Lung (tissue), 16 donors: ENCODE measurements around the gene GABPB2. TPM values are rescaled to one million over a fixed set of nuclear protein-coding genes. Genes with fewer than 3 reads are reported as not detected.

ENCODE experiments used
- ATAC-seq: fragments of 200-7000 bp; cut with Tn5 transposase; one replicate; pipeline ENCODE4 v1.9.1; 2020; ENCODE audit warnings: moderate number of reproducible peaks; ENCODE audit not compliant: insufficient read depth, low FRiP score
- DNase-seq, 3 donors: peaks; one replicate each; pipeline ENCODE4 v3.0.0-alpha.2; 2013 to 2017
- H3K27ac ChIP-seq, 2 donors: one replicate each; pipeline ENCODE4 v1.5.1; 2013; ENCODE audit warnings: mild to moderate bottlenecking in 2 of 2, moderate library complexity in 2 of 2, control low read depth in 1 of 2, inconsistent platforms in 1 of 2, low read depth in 1 of 2, low read length in 1 of 2
- H3K27me3 ChIP-seq, 3 donors: one replicate each; pipeline ENCODE4 v1.5.1; 2013; ENCODE audit warnings: low read length in 2 of 3; ENCODE audit not compliant: control insufficient read depth in 3 of 3, insufficient read depth in 3 of 3
- H3K36me3 ChIP-seq, 4 donors: one replicate each; pipeline ENCODE4 v1.5.1; 2013; ENCODE audit warnings: low read length in 4 of 4, mild to moderate bottlenecking in 1 of 4, moderate library complexity in 1 of 4; ENCODE audit not compliant: control insufficient read depth in 4 of 4, insufficient read depth in 4 of 4
- H3K4me1 ChIP-seq, 5 donors: one replicate each; pipeline ENCODE4 v1.5.1; 2013; ENCODE audit warnings: low read length in 5 of 5, mild to moderate bottlenecking in 2 of 5, moderate library complexity in 1 of 5; ENCODE audit not compliant: control insufficient read depth in 5 of 5, insufficient read depth in 5 of 5
- H3K4me3 ChIP-seq: one replicate; pipeline ENCODE4 v1.5.1; 2013; ENCODE audit warnings: mild to moderate bottlenecking, control low read depth, moderate library complexity
- H3K9ac ChIP-seq, 2 donors: one replicate each; pipeline ENCODE4 v1.5.1; 2013; ENCODE audit warnings: low read length in 2 of 2, control low read depth in 1 of 2; ENCODE audit not compliant: insufficient read depth in 1 of 2
- H3K9me3 ChIP-seq, 4 donors: one replicate each; pipeline ENCODE4 v1.5.1; 2013; ENCODE audit warnings: low read length in 3 of 4, mild to moderate bottlenecking in 1 of 4, moderate library complexity in 1 of 4; ENCODE audit not compliant: control insufficient read depth in 4 of 4, insufficient read depth in 3 of 4
- WGBS, 2 donors: extraction: QIAGEN DNeasy Blood & Tissue Kit; methylation state at CpG; one replicate each; pipeline ENCODE4 v1.1.7; 2013; 5-methylcytosine and 5-hydroxymethylcytosine counted together
- long read RNA-seq, 5 donors: transcript quantifications; one replicate each; lab custom pipeline, GENCODE V29; 2026
- polyA plus RNA-seq, 2 donors: library from polyadenylated mRNA; stranded (reverse); fragments of 200-250 nt; gene quantifications; one replicate each; pipeline ENCODE4 v1.2.1, GENCODE V29; 2013
- total RNA-seq, 2 donors: library from RNA; depleted of rRNA in 1 of 2; stranded (reverse); fragments of >200 nt in 1 of 2; gene quantifications; one replicate each; pipeline ENCODE4 v1.2.1, GENCODE V29; 2014 to 2021
- TF ChIP-seq, protein P1 (sequence below): IDR thresholded peaks from 2 replicates; pipeline ENCODE4 v1.5.1; 2012; ENCODE audit warnings: mild to moderate bottlenecking; ENCODE audit errors: control extremely low read depth, extremely low read depth
- donor health status: control.
- donor health status: control.
- donor health status: Bipolar disorder and iron deficiency.
- donor health status: healthy.
- donor health status: DM: yes; HTN: yes; CAD: no.

Gene GABPB2
- total RNA-seq (10 to 100 TPM; 10.5 to 16.0 TPM), polyA plus RNA-seq (1 to 10 TPM; 4.4 to 5.2 TPM)
- long read RNA-seq, donor 1: 0 reads
- long read RNA-seq, donor 2, full-length matches to known transcripts: 1 of 1 reads
- long read RNA-seq, donor 2, partial matches to known transcripts: 0 of 1 reads
- long read RNA-seq, donor 2, other reads (novel, unspliced or antisense): 0 of 1 reads
- long read RNA-seq, donor 3, full-length matches to known transcripts: 1 of 1 reads
- long read RNA-seq, donor 3, partial matches to known transcripts: 0 of 1 reads
- long read RNA-seq, donor 3, other reads (novel, unspliced or antisense): 0 of 1 reads
- long read RNA-seq, donor 4: 0 reads
- long read RNA-seq, donor 5, full-length matches to known transcripts: 3 of 3 reads
- long read RNA-seq, donor 5, partial matches to known transcripts: 0 of 3 reads
- long read RNA-seq, donor 5, other reads (novel, unspliced or antisense): 0 of 3 reads

DNA sequence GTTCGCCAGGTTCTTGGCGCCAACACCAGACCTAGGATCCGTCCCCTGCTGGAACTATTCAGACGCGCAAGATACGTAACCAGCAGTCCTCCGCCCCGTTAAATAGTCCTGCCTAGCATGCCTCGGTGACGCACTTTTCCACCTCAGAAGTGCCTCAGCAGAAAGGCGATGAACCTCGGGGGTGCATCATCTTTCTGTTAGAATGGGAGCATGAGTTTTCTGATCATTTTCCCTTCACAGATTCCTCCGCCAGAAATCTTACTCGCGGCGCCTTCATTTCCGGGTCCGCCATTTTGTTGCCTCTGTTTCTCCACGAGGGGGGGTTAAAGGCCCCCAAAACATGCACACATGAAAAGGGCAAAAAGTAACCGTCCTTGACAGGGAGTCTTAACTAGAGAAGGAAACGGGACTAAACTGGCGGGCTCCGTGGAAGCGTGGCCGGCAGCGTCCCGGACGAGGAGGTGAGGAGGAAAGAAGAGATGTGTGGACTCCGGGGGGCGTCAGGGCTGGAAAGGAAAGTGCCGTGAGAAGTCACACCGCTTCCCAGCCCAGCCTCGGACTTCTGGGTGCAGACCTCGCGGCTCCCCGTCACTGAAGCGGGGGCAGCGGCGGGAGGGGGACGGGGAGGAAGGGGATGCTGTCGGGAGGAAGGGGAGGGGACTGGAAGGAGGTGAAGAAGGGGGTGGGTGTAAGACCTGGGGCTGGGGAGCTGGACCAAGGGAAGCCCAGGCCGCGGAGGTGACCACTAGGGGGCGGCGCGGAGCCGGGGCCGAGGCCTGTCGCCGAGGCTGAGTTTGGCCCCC lies at the start of gene GABPB2:
Gene GABPB2 (plus strand): TSS at position 288 of the 803 bp plus-strand sequence. CDS start 17,429 bp downstream, outside the sequence.
- Histone ChIP-seq H3K4me1 (peaks cover 0 to 10% (median 2%) of the 10 kb centered on the region in 5 donors), H3K9me3 (no peaks in the 10 kb centered on the region), H3K9ac (peak within 1 kb of the TSS; percentile 84 to 92), H3K4me3 (peak within 1 kb of the TSS; percentile 76), H3K27ac (peak within 1 kb of the TSS; percentile 96), H3K27me3 (no peaks in the 10 kb centered on the region), H3K36me3 (peaks cover 0 to 8% (median under 1%) of the 10 kb centered on the region in 4 donors)
- peak; percentile 95 to 98 (median 97) for DNase-seq
- peak; percentile 95 for ATAC-seq
- WGBS, 2 donors: 0 to 1% methylated on average over 48 to 50 of the region's 50 CpGs
- TF ChIP-seq, protein P1, sequence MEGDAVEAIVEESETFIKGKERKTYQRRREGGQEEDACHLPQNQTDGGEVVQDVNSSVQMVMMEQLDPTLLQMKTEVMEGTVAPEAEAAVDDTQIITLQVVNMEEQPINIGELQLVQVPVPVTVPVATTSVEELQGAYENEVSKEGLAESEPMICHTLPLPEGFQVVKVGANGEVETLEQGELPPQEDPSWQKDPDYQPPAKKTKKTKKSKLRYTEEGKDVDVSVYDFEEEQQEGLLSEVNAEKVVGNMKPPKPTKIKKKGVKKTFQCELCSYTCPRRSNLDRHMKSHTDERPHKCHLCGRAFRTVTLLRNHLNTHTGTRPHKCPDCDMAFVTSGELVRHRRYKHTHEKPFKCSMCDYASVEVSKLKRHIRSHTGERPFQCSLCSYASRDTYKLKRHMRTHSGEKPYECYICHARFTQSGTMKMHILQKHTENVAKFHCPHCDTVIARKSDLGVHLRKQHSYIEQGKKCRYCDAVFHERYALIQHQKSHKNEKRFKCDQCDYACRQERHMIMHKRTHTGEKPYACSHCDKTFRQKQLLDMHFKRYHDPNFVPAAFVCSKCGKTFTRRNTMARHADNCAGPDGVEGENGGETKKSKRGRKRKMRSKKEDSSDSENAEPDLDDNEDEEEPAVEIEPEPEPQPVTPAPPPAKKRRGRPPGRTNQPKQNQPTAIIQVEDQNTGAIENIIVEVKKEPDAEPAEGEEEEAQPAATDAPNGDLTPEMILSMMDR: peak; percentile 71

DNA sequence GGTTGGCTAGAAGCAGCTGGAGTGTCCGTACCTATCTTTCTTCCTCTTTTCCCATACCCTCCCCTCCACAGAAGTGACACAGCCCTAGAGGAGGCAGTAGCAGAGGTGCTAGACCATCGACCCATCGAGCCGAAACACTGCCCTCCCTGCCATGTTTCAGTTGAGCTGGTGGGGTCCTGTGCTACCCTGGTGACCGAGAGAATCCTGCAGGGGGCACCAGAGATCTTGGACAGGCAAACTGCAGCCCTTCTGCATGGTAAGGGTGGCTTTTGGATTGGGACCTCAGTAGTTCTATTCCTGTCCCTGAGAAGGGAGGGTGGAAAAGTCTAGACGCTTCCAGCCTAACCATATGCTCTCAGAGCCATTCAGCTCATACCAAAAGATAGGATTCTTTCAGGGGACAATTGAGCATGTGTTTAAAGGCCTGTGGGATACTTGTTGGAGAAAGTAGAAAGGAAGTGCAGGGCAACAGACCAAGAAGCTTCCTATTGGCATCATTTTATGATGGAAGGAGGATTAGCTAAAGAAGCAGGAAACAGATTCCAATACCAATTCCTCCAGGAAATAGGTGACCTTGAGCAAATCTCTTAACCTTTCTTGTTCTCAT lies 45.9 kb upstream of the GABPB2 start:
- Histone ChIP-seq H3K9me3 (no peaks in the 10 kb centered on the region), H3K27ac (peak overlapping the region; percentile 13 to 81), H3K4me1 (peaks cover 0 to 3% (median 0%) of the 10 kb centered on the region in 5 donors), H3K4me3 (no peak overlapping the region), H3K27me3 (no peaks in the 10 kb centered on the region), H3K9ac (no peak overlapping the region), H3K36me3 (peaks cover 3 to 28% (median 16%) of the 10 kb centered on the region in 4 donors)
- WGBS, 2 donors: 16 to 20% methylated on average over 6 of the region's 6 CpGs
- peak; percentile 53 for ATAC-seq
- DNase-seq: peak; percentile 67 to 72 (median 71)
- TF ChIP-seq, protein P1: peak; percentile 85

DNA sequence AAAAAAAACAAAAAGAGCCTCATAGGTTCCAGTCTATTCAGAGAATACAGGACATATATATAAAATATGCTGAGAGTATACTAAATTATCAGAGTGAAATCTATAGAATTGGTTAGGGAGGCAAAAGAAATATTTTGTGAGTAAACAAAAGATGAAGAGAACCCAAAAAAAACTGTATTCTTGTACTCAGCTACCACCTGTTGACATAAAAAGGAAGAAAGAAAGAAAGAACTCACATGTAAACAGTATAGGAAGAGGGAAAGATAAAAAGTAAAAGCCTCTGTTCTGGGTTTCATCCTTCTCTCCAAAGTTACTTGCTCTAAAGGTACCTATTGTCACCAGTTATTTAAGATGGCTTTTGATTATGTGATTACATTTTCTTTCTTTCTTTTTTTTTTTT lies 44.1 kb upstream of the GABPB2 start:
- Histone ChIP-seq H3K4me1 (peaks cover 0 to 3% (median 0%) of the 10 kb centered on the region in 5 donors), H3K9ac (no peak overlapping the region), H3K4me3 (no peak overlapping the region), H3K27ac (no peak overlapping the region), H3K27me3 (no peaks in the 10 kb centered on the region), H3K9me3 (no peaks in the 10 kb centered on the region), H3K36me3 (peaks cover 9 to 29% (median 16%) of the 10 kb centered on the region in 4 donors)
- DNase-seq (no peak), ATAC-seq (no peak)
- TF ChIP-seq, protein P1: no peak
